Right forelimb (tissue), 1 donor: ENCODE results near the gene ARL4A.
"Not testable (repeated sequence)": the region's sequence is repeated elsewhere in the genome, so short reads cannot be mapped to it uniquely, and the experiment has no call there.

Experiments
- DNase-seq: peaks from one replicate; pipeline ENCODE4 v3.0.0-alpha.2; 2018

Gene ARL4A, protein sequence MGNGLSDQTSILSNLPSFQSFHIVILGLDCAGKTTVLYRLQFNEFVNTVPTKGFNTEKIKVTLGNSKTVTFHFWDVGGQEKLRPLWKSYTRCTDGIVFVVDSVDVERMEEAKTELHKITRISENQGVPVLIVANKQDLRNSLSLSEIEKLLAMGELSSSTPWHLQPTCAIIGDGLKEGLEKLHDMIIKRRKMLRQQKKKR

DNA sequence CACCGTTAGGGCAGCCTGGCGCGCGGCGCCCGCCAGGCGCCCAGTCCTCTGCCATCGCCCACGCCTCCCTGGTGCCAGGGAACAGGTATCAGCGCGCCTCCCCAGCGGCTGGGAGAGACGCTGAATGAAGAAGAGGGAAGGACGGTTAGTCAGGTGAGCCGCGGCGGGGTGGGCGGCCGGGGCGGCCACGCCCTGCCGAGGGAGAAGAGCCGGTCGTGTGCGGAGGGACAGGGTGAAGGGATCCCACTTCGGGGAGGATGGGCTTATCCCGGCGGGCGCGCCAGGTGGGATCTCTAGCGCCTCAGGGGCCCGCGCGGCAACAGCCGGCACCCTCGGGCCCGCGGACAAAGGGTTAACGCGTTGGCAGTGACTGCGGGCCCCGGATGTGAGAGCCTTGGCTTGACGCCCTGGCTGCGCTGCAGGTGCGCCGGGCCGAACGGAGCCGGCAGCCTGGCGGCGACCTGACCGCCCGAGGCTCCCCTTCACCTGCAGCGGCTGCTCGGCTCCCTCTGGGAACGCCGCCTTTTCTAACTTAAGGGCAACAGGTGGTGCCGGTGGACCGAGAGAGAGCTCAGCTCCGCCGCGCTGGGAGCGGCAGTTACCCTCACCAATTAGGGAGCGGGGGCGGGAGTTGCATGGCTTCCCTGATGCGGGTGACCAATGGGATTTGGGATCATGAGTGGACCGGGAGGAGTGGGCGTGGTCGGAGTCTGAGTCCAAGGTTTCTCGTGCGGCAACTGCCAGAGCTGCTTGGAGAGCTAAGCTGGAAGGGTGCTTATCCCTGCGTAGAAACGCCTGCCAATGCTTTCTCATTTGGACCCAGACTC is at the start of gene ARL4A:
ARL4A (plus strand) TSS at position 743 of the 827 bp plus-strand sequence. CDS start 622 bp downstream, outside the sequence.
- peak; percentile 98 for DNase-seq

DNA sequence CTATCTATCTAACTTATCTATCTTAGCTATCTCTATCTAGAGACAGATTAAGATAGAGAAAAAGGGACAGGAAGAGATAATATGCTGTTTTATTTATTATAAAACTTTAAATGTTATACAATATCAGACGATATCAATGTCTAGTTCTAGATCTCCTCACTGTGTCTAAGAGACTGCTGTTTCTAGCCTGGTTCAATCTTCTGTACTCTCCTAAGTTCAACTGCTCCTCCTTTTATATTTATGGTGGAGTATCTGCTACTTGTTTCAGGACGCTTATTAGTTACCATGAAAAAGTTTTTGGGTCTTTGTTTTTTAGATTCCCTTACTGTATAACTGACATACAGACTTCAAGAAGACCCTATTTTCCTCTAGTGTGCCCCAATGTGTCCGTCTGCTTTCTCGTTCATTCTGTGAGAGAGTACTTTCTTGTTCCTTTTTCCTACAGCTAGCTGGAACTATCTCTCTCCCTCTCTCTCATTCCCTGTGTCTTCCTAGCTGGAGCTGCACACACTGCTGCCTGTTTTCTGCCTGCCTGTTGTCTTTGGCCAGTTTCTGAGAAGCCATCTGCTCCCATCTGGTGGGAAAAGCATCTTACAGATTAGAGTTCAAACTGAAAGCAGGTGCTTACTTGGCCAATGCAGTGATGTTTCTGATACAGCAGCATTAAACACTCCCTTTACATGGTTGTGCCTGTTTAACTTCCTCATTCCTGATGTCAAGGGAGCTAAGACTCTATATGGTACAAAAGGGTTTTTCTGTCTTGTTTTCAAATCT is 49.4 kb upstream of the ARL4A start:
- DNase-seq = no peak

DNA sequence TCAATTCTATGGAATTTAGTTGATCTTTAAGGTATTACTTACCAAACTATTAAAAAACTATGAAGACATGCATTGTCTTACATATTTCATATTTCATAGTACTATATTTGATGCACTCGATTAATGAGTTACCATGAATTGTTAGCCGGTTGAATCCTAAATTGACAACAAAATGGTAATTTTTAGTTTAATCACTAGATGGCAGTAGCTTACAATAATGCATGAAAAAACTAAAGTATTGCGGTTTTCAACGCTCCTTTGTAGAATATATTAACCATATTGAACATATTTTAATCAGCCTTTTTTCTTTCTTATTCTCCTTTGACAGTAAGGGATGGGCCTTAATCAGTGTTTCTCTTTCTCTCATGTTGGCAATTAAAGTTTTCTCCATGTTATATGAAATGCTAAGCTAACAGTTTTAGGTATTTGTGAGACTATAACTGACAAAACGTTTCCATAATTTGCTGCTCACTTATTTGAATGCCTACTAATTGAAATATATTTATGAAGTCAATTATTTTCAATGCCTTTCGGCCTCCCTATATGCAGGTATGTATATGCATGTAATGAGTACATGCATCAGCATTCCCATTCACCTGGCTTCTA is 48.5 kb upstream of the ARL4A start:
- DNase-seq = no peak

DNA sequence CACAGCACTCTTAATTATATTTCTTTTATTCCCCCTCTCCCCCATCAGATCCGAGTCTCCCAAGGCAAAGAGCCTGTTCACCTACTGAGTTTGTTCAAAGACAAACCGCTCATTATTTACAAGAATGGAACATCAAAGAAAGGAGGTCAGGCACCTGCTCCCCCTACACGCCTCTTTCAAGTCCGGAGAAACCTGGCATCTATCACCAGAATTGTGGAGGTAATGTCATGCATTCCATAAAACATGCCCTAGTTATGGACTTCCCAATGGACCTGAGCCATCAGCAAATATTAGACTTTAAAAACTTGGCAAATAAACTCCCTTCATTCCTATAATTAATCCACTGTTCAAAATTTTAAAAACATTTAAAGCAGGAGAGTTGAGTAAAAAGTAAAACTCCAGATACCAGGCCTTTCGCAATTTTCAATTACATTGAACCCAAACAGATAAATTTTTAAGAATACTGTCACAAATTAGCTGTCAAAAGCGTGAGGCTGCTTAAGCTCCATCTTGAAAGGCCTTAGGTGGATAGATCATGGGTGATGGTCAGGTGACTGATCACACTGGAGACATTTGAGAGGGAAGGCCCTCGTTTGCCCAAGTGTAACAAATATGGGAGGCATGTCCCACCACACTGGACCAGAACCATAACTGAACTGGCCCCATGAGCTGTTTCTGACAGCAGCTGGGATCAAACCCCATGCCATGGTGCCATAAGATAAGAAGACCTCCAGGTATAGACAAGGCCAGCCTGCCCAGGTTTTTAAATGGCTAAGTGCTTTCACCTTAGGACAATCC is 46.9 kb upstream of the ARL4A start:
- DNase-seq = no peak

DNA sequence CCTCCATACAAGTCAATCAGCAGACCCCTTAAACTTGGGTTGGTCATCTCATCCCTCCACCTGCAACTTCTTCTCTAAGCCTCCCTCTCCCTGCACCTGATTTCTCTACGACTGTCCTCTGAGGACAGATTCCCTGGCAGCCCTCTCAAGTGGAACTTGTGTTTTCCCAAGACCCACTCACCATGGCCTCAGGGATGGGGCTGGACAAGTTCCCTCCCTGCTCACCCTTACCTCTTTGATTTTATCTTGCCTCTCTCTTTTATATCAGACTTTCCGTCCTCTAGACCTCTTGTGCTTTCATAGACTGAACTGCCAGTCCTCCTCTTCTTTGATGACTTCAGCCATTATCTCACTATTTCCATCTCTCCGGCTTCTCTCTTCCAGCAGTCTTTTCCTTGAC is 46.2 kb upstream of the ARL4A start:
- DNase-seq = no peak

DNA sequence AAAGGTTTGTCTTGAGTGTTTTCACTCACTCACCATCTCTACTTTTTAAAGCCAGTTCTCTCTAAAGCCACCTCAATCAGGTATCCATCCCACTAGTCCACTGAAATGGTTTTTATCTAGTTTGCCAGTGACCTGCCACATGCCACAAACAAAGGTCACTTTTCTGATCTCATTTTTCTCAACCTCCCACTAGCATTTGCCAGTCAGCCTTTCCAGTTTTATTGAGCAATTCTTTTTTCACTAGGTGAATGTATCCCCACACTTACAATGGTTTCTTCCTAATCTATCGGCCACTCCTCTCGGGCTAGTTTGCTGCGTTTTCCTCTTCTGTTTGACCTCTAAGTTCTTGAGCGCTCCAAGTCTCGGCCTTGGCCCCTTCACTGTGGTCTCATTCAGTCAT is 44.9 kb upstream of the ARL4A start:
- DNase-seq = no peak

DNA sequence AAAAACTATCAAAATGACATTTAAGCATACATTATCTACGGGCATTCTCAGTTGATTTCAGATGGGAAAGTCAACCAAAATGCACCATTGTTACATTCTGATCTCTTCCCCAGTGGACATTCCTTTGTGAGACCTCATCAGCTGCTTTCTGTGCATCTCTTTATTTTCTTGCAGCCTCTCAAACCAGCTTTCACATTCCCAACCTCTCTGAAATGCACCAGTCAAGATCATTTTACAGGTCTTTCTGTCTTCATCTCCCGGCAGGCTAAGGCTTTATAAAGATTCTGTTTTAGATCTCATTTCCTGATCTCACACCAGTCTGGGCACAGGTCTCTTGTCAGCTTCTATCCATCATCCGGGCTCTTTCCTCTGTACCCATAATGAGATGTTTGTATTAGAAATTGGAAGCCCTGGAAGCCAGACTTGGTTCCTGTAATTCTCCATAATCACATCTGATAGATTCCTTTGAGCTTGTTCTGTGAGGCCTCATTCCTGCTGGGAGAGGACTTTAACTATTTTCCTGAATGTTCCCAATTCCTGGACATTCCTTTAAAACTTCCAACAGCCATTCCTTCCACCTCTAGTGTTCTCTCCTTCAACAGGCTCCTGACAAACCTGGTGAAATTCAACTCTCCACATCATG is 44.3 kb upstream of the ARL4A start:
- no peak for DNase-seq

DNA sequence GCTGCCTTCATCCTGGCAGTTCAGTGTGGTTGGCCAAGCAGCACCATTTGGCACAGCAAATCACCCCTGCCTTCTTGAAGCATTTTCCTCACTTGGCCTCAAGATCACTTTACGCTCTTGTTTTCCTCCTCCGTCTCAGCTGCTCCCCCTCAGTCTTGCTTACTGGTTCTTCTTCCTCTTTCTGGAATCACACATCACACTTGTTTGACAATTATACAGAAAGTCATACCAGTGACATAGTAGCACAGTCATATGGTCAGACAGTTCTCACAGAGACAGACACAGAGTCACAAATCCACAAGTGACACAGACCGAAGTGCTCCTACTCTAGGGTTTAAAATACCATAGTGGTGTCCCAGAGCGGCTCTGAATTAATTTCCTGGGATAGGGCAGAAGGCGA is 43.8 kb upstream of the ARL4A start:
- DNase-seq = no peak

DNA sequence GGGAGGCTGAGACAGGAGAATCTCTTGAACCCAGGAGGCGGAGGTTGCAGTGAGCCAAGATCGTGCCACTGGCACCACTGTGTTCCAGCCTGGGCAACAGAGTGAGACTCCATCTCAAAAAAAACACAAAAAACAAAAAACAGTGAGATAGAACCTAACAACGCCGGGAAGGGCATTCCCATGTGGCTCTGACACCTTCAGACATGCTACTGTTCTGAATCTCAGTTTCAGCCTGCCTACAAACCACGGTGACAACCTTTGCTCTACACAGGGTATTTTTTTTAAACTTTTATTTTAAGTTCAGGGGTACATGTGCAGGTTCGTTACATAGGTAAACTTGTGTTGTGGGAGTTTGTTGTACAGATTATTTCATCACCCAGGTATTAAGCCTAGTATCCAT is 42.2 kb upstream of the ARL4A start:
- DNase-seq = not testable (repeated sequence)

DNA sequence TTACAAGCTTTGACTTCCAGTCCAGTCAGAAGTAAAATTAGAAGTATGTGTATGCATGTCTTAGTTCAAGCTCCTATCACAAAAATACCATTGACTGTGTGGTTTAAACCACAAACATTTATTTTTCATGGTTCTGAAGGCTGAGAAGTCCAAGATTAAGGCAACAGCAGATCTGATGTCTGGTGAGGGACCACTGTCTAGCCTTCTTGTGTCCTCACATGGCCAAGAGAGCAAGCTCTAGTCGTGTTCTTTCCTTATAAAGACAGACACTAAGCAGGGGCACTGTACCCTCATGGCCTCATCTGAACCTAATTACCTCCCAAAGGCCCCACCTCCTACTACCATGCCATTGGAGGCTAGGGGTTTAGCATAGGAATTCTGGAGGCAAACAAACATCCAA is 41.3 kb upstream of the ARL4A start:
- no peak for DNase-seq

DNA sequence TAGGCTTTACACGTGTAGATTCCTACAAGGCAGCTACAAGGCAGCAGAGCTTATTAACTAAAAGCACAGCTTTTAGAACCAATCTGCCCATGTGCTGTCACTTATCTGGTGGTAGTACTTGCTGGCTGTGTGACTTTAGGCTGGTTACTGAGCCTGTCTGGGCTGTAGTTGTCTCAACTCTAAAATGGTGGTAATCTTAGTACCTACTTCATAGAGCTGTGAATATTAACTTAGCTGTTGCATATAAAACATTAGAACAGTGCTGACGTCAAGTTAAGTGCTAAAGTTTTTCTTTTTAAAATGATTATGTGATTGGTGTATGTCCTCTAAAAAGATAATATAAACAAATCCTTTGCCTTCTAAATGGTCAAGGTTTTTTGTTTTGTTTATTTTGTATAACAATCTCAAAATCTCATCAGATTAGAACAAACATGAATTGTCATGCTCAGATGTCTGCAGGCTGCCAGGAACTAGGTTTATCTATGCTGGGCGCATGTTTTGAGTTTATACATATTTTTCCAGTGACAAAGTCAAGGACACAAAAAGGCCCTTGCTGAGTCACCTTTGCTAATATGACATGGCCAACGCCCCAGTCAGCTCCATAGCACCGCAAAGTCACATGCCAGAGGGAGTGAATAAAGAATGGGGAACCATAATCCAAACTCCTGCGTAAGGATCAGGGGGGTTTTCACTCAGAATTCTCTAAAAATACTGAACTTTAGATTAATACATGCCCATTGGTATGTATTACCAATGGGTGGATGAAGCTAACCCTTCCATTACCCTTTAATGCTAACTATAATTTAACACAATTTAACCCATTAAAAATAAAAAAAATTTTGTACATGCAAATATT is 39.8 kb upstream of the ARL4A start:
- no peak for DNase-seq

DNA sequence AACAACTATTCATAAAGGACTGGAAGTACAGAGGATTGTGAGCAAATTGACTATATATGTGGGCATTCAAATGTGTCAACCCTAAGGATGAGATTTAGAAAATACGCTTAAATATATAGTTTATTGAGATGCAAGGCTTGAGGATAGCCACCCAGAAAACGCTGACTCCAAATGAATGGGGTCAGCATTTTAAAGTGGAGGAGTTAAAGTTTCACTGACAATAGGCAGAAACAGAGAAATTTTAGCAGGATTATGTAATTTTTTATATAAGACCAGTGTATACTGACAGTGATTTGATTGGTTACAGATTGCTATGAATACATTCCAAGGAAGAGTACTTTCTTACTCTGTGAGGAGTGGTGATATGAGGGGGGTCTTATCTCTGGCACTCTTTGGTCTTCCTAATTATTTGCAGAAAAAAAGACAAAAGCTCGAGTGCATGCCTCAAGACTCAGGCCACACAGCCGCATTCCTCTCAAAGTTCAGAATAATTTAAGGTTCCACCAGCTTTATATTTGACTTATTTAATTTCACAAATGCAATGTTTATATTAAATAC is 38.6 kb upstream of the ARL4A start:
- no peak for DNase-seq

DNA sequence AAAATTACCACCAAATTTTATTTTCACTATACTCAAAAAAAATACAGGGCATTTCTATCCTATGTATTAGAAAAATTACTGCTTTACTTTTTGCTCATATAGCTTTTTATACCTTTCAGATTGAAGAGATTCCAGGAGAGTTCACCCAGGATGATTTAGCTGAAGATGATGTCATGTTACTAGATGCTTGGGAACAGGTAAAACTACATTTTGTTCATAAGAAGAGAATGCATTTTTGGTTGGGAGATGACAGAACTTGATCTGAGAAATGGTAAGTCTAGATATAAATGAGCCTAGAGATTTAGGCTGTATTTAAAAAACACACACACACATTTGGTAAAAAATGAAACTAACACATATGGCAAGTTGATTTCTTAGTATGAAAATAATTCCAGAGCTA is 38.1 kb upstream of the ARL4A start:
- no peak for DNase-seq

DNA sequence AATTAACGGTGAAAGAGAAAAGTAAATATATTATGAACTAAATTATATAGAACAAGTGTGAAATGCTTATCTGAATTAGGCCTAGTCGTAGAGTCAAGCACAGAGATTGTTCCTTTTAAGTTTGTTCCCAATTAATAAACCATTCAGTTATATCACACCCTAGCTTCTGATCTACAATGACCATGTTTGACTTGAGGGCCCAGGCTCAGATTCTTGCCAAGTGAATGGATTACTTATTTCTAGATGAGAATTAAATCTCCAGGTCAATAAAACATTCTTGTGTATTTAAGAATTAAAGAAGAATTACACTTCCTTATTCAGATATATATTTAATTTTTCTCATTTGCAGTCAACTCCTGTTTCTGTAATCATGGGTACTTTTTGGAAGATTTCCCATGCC is 37.4 kb upstream of the ARL4A start:
- no peak for DNase-seq

DNA sequence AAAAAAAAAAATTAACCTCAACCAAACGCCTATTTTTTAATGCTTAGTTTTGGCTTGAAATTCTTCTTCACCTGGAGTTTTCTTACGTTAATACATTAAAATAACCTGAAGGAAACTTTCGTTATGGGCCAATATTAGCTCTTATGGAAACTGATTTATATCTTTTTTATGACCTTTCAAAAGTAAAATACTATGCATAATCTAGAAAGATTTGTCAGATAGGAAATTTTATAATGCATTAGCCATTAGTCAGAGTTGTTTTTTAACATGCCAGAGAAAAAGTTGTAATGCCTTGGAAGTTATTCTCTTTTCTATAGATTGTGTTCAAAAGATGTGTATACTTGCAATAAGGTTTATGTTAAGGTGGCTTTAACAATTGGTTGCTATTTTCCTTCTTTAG is 34.3 kb upstream of the ARL4A start:
- DNase-seq = no peak

DNA sequence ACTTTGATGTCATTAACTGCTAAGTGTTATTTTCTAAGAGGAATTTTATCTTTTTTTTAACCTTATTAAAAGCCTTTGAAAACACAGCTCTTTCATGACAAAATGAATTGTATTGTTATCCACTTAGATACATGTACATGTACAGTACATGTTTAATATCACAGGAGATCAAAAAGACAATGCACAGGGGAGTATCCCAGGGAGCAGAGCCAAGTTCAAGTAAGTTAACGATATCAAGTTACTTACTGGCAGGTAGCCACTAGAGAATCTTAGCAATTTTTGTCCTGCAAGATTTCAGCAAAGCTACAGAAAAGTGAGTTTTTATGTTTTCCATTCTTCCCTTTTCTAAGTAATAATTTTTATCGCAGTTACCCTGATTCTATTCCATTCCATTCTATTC is 33.9 kb upstream of the ARL4A start:
- no peak for DNase-seq

DNA sequence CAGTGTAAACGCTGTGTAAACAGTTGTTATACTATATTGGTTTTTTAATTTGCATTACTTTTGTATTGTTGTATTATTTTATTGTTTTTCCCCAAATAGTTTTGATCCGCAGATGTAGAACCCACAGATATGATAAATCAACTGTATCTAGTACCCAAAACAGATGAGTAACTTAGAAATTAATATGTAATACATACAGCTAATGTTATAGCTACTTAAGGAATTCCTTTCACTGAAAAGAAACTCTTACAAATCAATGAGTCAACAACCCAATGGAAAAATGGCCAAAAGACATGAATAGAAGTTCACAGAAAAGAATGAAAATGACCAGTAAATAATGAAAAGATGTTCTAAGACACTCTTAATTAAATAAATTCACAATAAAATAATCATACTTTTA is 32.3 kb upstream of the ARL4A start:
- no peak for DNase-seq

DNA sequence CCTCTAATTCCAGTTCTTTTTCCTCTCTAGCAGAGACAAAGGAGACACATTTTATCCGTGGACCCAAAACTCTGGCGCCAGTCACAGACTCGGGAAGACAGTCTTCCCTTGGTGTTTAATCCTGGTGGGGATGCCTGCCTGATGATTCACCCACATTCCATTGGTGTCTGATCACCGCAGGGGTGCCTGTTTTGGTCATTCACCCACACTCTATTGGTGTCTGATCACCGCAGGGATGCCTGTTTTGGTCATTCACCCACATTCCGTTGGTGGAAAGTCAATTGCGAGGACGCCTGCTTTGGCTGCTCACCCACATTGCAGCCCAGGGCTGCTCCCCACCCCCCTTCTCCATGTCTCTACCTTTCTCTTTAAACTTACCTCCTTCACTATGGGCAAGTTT is 27.0 kb upstream of the ARL4A start:
- DNase-seq = not testable (repeated sequence)

DNA sequence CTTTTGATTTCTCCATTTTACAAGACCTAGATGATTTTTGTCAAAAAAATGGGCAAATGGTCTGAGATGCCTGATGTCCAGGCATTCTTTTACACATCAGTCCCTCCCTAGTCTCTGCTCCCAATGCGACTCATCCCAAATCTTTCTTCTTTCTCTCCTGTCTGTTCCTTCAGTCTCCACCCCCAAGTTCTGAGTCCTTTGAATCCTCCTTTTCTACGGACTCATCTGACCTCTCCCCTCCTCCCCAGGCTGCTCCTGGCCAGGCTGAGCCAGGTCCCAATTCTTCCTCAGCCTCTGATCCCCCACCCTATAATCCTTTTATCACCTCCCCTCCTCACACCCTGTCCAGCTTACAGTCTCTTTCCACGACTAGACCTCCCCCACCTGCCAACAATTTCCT is 26.4 kb upstream of the ARL4A start:
- DNase-seq = not testable (repeated sequence)

DNA sequence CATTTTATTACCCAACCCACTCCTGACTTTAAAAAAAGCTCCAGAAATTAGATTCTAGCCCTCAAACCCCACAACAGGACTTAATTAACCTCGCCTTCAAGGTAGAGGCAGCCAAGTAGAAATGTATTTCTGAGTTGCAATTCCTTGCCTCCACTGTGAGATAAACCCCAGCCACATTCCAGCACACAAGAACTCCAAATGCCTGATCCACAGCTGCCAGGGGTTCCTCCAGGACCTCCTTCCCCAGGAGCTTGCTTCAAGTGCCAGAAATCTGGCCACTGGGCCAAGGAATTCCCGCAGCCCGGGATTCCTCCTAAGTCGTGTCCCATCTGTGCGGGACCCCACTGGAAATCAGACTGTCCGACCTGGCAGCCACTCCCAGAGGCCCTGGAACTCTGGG is 25.9 kb upstream of the ARL4A start:
- DNase-seq = no peak
